ENCODE data around the gene SH3BP4.
A peak's percentile ranks its signal among the peaks of the same experiment; 100 is the strongest.
"Not testable (repeated sequence)": the region's sequence is repeated elsewhere in the genome, so short reads cannot be mapped to it uniquely, and the experiment has no call there.

The SH3BP4 gene

GRCh38 chr2:235044501-235045271, 92.9 kb downstream of the SH3BP4 start:
- DNase-seq, result no peak

GRCh38 chr2:235045336-235045972, 93.6 kb downstream of the SH3BP4 start:
- no peak for DNase-seq

DNA sequence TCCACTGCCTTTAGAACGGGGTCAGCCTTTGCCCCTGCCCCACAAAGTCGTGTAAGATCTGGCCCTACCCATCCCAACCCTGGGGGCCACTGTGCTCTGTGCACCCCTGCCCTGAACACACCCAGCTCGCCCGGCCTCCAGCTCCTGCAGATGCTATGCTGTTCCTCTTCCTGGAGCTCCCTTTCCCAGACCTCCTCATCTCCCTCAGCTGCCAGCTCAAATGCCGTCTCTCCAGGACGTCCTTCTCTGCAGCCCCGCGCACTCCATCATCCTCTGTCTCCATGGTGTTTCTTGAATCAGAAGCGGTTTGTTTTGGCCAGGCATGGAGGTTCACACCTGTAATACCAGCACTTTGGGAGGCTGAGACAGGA, 94.1 kb downstream of the SH3BP4 start:
- no peak for DNase-seq

- no peak for DNase-seq
Observed at GRCh38 chr2:235046589-235046988, 94.8 kb downstream of the SH3BP4 start.

DNA sequence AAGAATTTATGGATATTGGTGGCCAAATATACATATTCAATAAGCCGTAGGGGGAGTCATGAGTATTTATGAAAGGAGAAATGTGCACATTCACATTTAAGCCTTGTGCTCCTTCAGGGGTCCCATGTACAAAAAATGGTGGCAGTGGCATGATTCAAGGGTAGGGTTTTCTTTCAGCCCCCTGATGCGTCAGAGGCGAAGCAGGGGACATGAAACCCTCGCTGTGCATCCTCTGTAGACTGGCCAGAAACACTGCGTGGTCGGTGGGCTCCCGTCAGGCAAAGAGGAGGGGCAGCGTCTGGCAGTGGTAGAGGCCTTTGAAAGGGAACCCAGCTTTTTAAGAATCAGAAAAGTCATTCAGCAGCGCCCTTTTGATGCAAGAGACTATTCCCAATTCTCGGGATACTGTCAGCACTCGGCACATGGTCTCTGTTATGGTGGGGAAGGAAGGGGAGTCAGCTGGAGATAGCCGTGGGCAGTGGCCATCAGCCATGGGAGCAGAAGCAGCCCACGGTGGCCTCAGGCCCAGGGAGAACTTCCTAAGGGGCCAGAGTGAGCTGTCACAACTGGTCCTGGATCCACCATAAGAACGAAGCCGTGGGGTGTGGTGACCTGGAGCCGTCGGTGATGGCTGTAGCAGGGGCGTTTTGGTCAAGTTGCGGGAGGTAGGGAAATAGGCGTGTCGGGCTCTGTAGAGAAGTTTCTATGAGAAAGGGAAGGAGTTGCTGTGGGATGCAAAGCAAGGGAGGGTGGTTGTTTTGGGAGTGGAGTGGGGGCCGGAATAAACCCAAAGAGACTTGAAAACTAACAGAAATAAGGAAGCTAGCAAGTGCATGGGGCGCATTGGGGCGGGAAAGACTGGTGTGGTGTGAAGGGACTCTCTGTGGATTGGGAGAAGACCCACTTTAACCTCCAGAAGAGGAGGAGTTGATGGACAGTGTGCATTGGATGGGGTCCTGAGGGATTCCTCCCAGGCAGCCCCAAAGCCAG, 95.6 kb downstream of the SH3BP4 start:
- no peak for DNase-seq

- peak; percentile 17 for DNase-seq
Observed at GRCh38 chr2:235048549-235048948, 96.7 kb downstream of the SH3BP4 start.

DNA sequence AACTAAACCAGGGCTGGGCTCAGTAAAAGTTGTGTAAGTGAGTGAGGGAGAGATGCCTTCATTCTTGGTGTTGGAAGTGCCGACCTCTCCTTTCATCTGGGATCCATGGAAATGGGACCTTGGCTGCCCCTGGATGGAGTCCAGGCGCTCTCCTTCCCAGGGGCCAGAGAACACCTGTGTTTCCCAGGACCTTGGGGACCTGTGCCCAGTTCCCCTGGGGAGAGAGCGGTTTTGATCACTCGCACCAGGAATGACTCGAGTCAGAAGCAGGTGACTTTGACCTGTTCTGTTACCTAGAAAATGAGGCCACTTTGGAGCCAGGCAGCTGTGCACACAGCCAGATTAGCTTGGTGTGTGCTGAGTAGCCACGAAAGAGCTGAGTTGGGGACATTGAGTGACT, 97.3 kb downstream of the SH3BP4 start:
- DNase-seq, result no peak

GRCh38 chr2:235049719-235050118, 97.9 kb downstream of the SH3BP4 start:
- no peak for DNase-seq

GRCh38 chr2:235050980-235051351, 99.1 kb downstream of the SH3BP4 start:
- DNase-seq, result peak; percentile 85

DNA sequence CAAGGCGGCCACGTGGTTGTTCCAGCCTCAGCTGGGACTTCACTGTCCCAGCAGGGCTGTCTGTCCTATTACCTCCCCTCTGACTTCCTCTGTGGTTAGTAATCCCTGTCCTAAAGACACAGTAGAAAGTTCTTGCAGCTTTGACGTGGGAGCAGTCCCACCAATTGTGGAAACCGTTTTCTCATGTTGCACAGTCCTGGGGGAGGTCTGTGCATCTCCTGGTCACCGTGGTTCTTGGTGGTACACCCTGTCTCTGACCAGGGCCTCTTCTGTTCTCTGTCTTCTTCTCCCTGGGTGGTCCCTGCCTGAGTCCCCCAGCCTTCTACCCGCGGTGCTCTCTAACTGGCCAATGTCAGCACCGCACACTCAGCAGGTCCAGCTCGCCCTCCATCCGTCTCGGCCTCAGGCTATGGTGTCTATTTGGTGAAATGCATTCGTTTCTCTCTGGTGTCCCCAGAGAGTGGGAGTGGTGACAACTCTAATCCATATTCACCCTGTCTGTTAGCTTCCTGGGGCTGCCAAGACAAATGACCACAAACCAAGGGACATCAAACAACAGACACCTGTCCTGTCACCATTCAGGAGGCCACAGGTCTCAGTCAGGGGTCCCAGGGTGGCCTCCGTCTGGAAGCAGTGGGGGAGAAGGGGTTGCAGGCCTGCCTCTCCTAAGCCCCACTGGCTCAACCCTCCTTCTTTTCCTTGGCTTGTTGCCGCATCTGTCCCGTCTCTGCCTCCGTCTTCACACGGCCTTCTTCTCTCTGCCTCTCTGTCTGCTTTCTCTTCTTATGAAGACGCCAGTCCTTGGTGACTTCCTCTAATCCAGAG, 99.8 kb downstream of the SH3BP4 start:
- no peak for DNase-seq

DNA sequence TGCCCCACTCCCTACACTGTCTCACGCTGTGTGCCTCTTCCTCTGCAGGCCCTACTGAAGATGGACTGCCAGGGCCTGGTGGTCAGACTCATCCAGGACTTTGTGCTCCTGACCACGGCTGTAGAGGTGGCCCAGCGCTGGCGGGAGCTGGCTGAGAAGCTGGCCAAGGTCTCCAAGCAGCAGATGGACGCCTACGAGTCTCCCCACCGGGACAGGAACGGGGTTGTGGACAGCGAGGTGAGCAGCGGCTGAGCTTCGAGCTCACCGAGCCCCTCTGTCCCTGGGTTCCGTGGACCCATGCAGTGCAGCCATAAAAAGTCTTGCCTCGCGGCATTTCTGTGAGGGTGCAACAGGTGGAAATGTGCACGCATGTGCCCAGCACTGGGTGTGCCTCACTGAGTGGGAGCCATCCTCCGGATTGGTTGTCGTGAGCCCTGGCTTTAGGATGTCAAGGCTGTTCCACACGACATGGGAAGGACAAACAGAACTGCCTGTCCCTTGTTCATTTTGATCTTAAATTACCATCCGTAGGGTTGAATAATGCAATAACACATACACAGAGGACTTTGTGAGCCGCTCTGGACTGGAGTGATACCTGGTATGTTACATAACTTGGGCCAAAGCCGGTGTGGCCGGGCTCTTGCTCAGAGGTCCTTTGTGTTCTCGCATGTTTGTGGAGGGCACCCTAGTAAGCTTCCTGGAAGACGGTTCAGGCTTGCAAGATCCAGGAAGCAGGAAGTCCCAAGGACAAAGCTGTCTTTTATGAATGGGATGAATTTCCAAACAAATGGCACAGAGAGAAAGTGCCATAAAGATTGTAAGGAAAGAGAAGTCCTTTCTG, 100.9 kb downstream of the SH3BP4 start:
- DNase-seq, result no peak

DNA sequence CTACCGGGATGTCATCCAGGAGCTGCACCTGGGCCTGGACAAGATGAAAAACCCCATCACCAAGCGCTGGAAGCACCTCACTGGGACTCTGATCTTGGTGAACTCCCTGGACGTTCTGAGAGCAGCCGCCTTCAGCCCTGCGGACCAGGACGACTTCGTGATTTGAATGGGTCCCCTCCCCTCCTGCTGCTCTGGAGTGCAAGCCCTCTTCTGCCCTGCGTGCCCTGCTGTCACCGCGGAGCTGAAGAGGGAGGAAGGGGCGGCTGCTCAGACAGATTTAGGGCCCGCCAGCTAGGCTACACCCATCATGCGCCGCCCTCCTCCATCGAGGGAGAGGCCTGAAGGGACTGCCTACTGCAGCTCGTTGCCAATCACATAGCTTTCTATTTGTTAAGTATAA, 101.8 kb downstream of the SH3BP4 start:
- DNase-seq, result no peak

DNA sequence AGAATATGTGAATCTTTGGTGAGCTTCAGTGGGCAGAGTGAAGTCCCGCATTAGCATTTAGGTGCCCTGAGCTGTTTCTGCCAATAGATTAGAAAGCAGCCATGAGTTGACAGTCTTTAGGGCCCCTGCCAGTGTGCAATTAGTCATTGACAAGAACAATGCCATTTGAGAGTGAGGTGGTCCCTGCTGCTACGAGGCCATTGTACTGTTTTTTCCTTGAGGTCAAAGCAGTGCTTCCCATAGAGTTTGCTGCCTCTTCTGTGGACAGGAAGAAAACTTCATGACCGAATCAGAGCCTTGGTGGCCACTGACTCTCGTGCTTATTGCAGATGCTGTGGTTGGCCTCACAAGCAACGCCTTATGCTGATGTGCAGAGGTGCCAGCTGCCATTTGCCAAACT, 102.7 kb downstream of the SH3BP4 start:
- DNase-seq, result no peak

- DNase-seq, result no peak
Observed at GRCh38 chr2:235054919-235055318, 103.1 kb downstream of the SH3BP4 start.

DNA sequence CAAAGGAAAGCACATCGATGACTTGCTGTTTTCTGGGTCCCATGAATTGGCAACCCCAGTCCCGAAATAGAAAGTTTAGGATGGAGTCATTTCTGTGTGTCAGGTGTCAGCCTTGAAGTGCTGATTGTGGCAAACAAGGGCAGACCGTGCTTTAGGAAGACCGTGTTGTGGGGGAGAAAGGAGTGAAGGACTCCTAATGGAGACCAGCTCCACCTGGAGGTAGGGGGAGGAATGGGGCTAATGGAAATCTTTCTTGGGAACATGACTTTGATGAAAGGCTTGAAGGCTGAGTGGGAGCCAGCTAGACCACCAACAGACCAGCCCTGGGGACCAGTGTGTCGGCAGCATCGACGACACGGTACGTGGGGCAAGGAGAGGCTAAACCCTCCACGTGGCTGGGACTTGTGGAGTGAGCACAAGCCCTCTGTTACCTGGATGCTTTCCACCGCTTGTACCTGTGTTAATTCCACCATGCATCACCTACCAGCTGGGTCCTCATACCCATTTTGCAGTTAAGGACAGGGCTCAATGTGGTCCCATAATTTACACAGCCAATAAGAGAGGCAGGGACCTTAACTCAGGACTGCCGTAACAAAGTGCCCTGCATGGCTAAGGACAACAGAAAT, 104.2 kb downstream of the SH3BP4 start:
- peak; percentile 6 for DNase-seq

GRCh38 chr2:235056768-235057167, 105.0 kb downstream of the SH3BP4 start:
- DNase-seq, result no peak

- not testable (repeated sequence) for DNase-seq
Observed at GRCh38 chr2:235057616-235058015, 105.8 kb downstream of the SH3BP4 start.

- DNase-seq, result no peak
Observed at GRCh38 chr2:235059161-235059560, 107.3 kb downstream of the SH3BP4 start.

GRCh38 chr2:235061656-235062055, 109.8 kb downstream of the SH3BP4 start:
- DNase-seq, result no peak

DNA sequence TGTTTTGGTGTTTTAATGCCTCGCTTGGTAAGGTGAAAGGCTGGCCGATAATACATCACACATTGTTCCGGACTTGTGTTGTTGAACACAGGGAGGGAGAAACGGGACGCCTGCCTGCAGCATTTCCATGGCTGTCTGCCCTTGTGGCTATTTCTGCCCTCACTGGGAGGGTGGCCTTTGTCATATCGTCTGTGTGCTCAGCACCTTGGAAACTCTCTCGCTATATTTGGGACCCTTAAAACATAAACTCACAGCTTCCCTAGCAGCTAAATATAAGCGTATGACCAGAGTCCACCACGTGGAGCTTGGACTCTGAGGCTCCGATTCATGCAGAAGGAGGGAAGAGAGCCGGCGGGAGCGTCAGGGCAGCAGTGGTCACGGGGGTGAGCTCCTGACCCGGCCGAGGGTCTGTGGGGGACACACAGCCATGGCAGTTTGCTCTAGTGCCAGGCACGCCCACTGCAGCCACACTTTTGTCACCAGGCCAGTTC, 111.7 kb downstream of the SH3BP4 start:
- DNase-seq, result no peak

DNA sequence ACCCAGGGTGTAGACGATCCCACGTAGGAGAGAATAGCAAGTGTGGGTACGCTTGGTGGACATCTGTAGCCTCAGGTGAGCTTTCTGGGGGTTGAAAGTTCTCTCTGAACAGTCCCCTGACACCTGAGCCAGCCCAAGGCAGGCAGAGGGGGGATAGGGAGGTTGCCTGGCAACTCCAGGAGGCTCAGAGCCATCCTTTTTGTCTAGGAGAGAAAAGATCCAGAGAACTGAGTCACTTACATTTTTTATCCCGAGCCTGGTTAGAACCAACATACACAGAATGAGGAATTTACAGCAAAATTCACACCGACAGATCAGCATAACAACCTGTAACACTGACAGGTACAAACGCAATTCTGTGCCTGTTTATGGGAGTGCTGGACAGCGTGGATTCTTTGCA, 113.2 kb downstream of the SH3BP4 start:
- DNase-seq, result no peak

Measured in NCI-H2029 treated with DMSO at 0.1 percent for 48 hours (cell line).